HCT116 (cell line): Measurements from ENCODE around the gene SIGLEC12. TPM values are rescaled to one million over a fixed set of nuclear protein-coding genes. Genes with fewer than 3 reads are reported as not detected.

Experiments used
- ATAC-seq: fragments of 200-7000 bp; cut with Tn5 transposase; 2 replicates; pipeline ENCODE4 v1.9.1; 2020; ENCODE audit warnings: mild to moderate bottlenecking, moderate library complexity
- Bru-seq: library from RNA; stranded (reverse); fragments of 400-500 nt; gene quantifications from one replicate; lab custom pipeline; 2021; lab: Mats Ljungman, UMichigan
- BruChase-seq, 2 experiments: library from RNA; stranded (reverse); fragments of 400-500 nt; gene quantifications; one replicate each; lab custom pipeline; 2021; lab: Mats Ljungman, UMichigan
- BruUV-seq: library from RNA; stranded (reverse); fragments of 400-500 nt; replicated peaks from 2 replicates; lab custom pipeline; 2021; lab: Mats Ljungman, UMichigan
- CTCF ChIA-PET: fragments of 300-600 bp; sonication (Branson Sonifier 250); formaldehyde crosslinking; loops from one replicate; lab custom pipeline; 2021; ENCODE audit warnings: antibody characterized with exemption; lab: Charles Lee
- POLR2A ChIA-PET: fragments of 300-600, 350-600 bp; sonication (Branson Sonifier 250); formaldehyde crosslinking; loops from one replicate; lab custom pipeline; 2021; ENCODE audit warnings: antibody characterized with exemption; lab: Charles Lee
- RAD21 ChIA-PET, 2 experiments: fragments of 300-600 bp; sonication (Branson Sonifier 250); formaldehyde crosslinking; loops; one replicate each; lab custom pipeline; 2023; ENCODE audit warnings: low total read pairs in 2 of 2; ENCODE audit not compliant: uncharacterized antibody in 2 of 2, unreplicated experiment in 2 of 2, low non-redundant PET in 1 of 2; lab: Charles Lee
- DNase-seq: peaks from one replicate; pipeline ENCODE4 v3.0.0-alpha.2; 2010; ENCODE audit warnings: low read depth, low spot score
- H2AFZ ChIP-seq: fragments of 200-600 bp; shearing (Covaris generic), sonication (generic); 2 replicates; pipeline ENCODE4 v1.6.1; 2017; ENCODE audit warnings: low read depth, mixed run types, mixed read lengths, antibody characterized with exemption, low read length; ENCODE audit not compliant: poor library complexity, severe bottlenecking
- H3K27ac ChIP-seq: 2 replicates; pipeline ENCODE4 v1.5.1; 2012; ENCODE audit warnings: low read depth, low read length
- H3K27me3 ChIP-seq: fragments of 200-600 bp; sonication (generic); 2 replicates; pipeline ENCODE4 v1.6.1; 2016; ENCODE audit warnings: mixed run types, low read length, mixed read lengths; ENCODE audit not compliant: insufficient read depth
- H3K36me3 ChIP-seq, 2 experiments: fragments of 200-500 bp in 1 of 2; fragments of 200-600 bp in 1 of 2; sonication (Bioruptor generic) in 1 of 2; sonication (generic) in 1 of 2; 2 replicates each; pipeline versions ENCODE4 v1.5.1 to v1.6.1; 2014 to 2016; ENCODE audit warnings: low read length in 2 of 2, inconsistent platforms in 1 of 2, mixed read lengths in 1 of 2, mixed run types in 1 of 2; ENCODE audit not compliant: insufficient read depth in 2 of 2, control insufficient read depth in 1 of 2
- H3K4me1 ChIP-seq, 2 experiments: fragments of 200-600 bp in 1 of 2; sonication (generic) in 1 of 2; 2 replicates each; pipeline versions ENCODE4 v1.5.1 to v1.6.1; 2012 to 2017; ENCODE audit warnings: low read length in 2 of 2, inconsistent platforms in 1 of 2, mild to moderate bottlenecking in 1 of 2, mixed read lengths in 1 of 2, mixed run types in 1 of 2, moderate library complexity in 1 of 2; ENCODE audit not compliant: insufficient read depth in 2 of 2, control insufficient read depth in 1 of 2
- H3K4me2 ChIP-seq: fragments of 200-600 bp; sonication (generic); 2 replicates; pipeline ENCODE4 v1.6.1; 2017; ENCODE audit warnings: mixed run types, low read length, mixed read lengths
- H3K4me3 ChIP-seq, 2 experiments: fragments of 200-600 bp in 1 of 2; sonication (generic) in 1 of 2; replicated peaks in 1 of 2; 2 replicates each; pipeline ENCODE4 v1.5.1; 2011 to 2016; ENCODE audit warnings: low read length in 2 of 2, control low read depth in 1 of 2, low read depth in 1 of 2, mild to moderate bottlenecking in 1 of 2, mixed read lengths in 1 of 2, mixed run types in 1 of 2
- H3K79me2 ChIP-seq: fragments of 200-600 bp; sonication (generic); 2 replicates; pipeline ENCODE4 v1.6.1; 2017; ENCODE audit warnings: mild to moderate bottlenecking, mixed run types, low read length, moderate library complexity, mixed read lengths; ENCODE audit not compliant: insufficient read depth
- H3K9ac ChIP-seq: fragments of 200-600 bp; sonication (generic); 2 replicates; pipeline ENCODE4 v1.6.1; 2016; ENCODE audit warnings: low read length, mixed read lengths
- H3K9me2 ChIP-seq: fragments of 200-600 bp; sonication (generic), shearing (Covaris generic); 2 replicates; pipeline ENCODE4 v1.6.1; 2017; ENCODE audit warnings: mixed run types, mild to moderate bottlenecking, moderate library complexity; ENCODE audit not compliant: insufficient read depth
- H3K9me3 ChIP-seq, 2 experiments: fragments of 200-500 bp in 1 of 2; fragments of 200-600 bp in 1 of 2; sonication (Bioruptor generic) in 1 of 2; sonication (generic) in 1 of 2; 2 replicates each; pipeline ENCODE4 v1.6.1; 2014 to 2017; ENCODE audit warnings: low read length in 2 of 2, mixed read lengths in 2 of 2, inconsistent platforms in 1 of 2, low read depth in 1 of 2, mild to moderate bottlenecking in 1 of 2, mixed run types in 1 of 2, moderate library complexity in 1 of 2; ENCODE audit not compliant: control insufficient read depth in 1 of 2, insufficient read depth in 1 of 2
- H4K20me1 ChIP-seq: fragments of 200-600 bp; sonication (generic), shearing (Covaris generic); 2 replicates; pipeline ENCODE4 v1.6.1; 2017; ENCODE audit warnings: mixed run types, mild to moderate bottlenecking, moderate library complexity; ENCODE audit not compliant: insufficient read depth
- EZH2phosphoT487 ChIP-seq: fragments of 200-600 bp; IDR thresholded peaks from 2 replicates; pipeline ENCODE4 v1.6.1; 2018; ENCODE audit warnings: antibody characterized with exemption, borderline replicate concordance
- SIN3A ChIP-seq: IDR thresholded peaks from 2 replicates; pipeline ENCODE4 v1.6.1; 2012; ENCODE audit warnings: low read depth
- TCF7L2 ChIP-seq: IDR thresholded peaks from 2 replicates; pipeline ENCODE4 v1.7.0; 2011; ENCODE audit warnings: borderline replicate concordance, inconsistent platforms; ENCODE audit not compliant: insufficient read depth, insufficient read length; ENCODE audit errors: extremely low read depth
- ZFX ChIP-seq: fragments of 450-650 bp; IDR thresholded peaks from 2 replicates; pipeline ENCODE4 v1.6.1; 2017
- intact Hi-C: fragments of 100-400 bp; cut with micrococcal nuclease; formaldehyde crosslinking; loops from 2 replicates; pipeline ENCODE4 v1.10.0; 2022
- long read RNA-seq: library from polyadenylated mRNA; unstranded; transcript quantifications from one replicate; pipeline ENCODE4 v2.0.0, GENCODE V29; 2021; ENCODE audit not compliant: unreplicated experiment
- polyA plus RNA-seq: library from polyadenylated mRNA; unstranded; fragments of >200 nt; gene quantifications from 2 replicates; pipeline ENCODE4 v1.2.1, GENCODE V29; 2012; ENCODE audit warnings: missing spikeins
- total RNA-seq: library from RNA; stranded (reverse); gene quantifications from one replicate; pipeline ENCODE4 v1.2.1, GENCODE V29; 2021; ENCODE audit not compliant: unreplicated experiment
- TF ChIP-seq, protein P1 (sequence below): IDR thresholded peaks from 2 replicates; pipeline ENCODE4 v1.6.1; 2012
- TF ChIP-seq, protein P2 (sequence below), 3 experiments: fragments of 200-600 bp in 1 of 3; sonication (generic) in 1 of 3; IDR thresholded peaks in 2 of 3; conservative IDR thresholded peaks in 1 of 3; 2 replicates each; pipeline ENCODE4 v1.5.1; 2012 to 2017; ENCODE audit warnings: low read depth in 2 of 3, low read length in 2 of 3, antibody characterized with exemption in 1 of 3, borderline replicate concordance in 1 of 3, control low read depth in 1 of 3, mild to moderate bottlenecking in 1 of 3, mixed read lengths in 1 of 3, mixed run types in 1 of 3, moderate library complexity in 1 of 3; ENCODE audit not compliant: insufficient read depth in 1 of 3

The SIGLEC12 gene
- not detected for total RNA-seq
- not detected in 2 replicates for polyA plus RNA-seq
- not detected for Bru-seq, nascent RNA
- BruChase-seq, experiment 1, labeled RNA remaining after a 6-hour chase, result not detected
- not detected for BruChase-seq, experiment 2, labeled RNA remaining after a 2-hour chase
- long read RNA-seq, result 0 reads

DNA sequence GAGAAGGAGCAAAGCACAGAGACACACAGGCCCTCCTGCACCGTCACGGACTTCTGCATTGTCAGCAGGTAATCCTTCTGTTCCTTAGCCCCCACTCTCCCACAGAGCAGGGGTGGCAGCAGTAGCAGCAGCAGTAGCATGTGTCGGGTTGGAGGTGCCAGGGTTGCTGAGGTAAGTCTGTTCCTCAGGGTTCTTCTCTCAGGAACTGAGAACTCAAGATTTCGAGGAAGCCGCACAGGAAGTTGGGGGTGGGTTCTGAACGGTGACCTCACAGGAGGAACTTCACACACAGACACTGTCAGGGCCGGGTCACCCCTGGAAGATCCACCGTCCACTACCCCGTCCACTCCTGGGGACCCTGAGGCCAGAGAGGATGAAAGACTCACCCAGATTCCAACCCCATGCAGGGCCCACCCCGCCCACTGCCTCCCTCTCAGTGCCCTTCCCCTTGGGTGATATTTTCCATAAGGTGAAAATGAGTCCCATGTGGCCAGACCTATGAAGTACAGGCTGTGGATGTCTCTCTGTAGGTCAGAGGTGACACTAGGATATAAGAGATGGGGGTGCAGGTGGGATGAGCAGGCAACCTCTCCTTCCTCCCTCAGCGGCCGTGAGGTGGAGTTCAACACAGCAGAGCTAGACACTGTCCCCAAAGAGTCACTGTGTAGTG is at the start of gene SIGLEC12:
TSS of gene SIGLEC12 (minus strand) at position 207 of the 670 bp plus-strand sequence. CDS start at position 140, 67 bp downstream.
- Histone ChIP-seq H3K4me2 (no peak within 1 kb of the TSS), H3K27ac (no peak within 1 kb of the TSS), H3K4me1 (no peaks in the 10 kb centered on the region), H3K27me3 (peaks cover 15% of the 10 kb centered on the region), H3K36me3 (no peaks in the 10 kb centered on the region), H4K20me1 (no peaks in the 10 kb centered on the region), H3K79me2 (no peaks in the 10 kb centered on the region), H3K9me3 (no peaks in the 10 kb centered on the region), H3K4me3 (no peak within 1 kb of the TSS), H2AFZ (no peak within 1 kb of the TSS), H3K9me2 (no peaks in the 10 kb centered on the region), H3K9ac (no peak within 1 kb of the TSS)
- TF ChIP-seq, protein P1, sequence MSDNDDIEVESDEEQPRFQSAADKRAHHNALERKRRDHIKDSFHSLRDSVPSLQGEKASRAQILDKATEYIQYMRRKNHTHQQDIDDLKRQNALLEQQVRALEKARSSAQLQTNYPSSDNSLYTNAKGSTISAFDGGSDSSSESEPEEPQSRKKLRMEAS, result no peak
- no peak for TF ChIP-seq SIN3A
- DNase-seq (no peak), ATAC-seq (no peak)
- CTCF ChIA-PET, result no interaction called here
- POLR2A ChIA-PET, result no interaction called here
- intact Hi-C loops, result no loop called here
- RAD21 ChIA-PET, result no interaction called here
- no TSS peak for BruUV-seq

DNA sequence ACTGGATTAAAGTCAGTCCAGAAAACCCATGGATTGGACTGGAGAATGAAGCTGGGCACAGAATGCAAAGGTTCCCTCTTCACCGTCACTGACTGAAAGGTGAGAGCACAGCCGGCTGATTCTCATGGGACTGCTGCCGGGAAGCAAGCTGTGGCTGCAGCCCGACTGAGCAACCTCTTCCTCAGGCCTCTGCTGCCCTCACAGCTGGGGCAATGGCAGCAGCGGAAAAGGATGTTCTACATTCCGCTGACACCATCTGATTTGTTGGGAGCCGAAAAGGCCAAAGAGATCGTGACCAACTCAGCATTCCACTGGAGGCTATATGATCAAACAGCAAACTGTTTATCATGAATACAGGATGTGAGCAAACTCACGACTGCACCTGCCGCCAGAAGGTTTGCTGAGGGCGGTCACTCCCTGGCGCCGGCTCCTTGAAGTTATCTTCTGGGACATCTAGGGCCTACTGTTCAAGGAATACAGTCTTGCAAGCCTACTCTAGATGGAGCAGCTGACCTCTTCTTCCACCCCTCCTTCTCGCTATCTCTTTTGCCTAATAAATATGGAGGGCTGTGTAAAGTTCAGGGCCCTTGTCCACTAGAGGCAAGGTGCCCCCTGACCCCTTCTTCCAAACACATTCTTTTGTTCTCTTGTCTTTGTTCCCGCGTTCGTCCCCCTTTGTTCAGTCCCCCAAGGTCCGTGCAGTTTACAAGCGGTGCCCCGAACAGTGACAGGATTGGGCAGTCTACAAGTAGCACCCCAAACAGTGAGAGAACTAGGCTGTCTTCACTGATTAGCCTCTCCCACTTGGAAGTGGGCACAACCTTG is 49.5 kb upstream of the SIGLEC12 start:
- Histone ChIP-seq H3K4me2 (no peak overlapping the region), H3K27ac (no peak overlapping the region), H3K4me1 (no peaks in the 10 kb centered on the region), H3K9me2 (no peaks in the 10 kb centered on the region), H3K79me2 (no peaks in the 10 kb centered on the region), H3K4me3 (no peak overlapping the region), H3K36me3 (no peaks in the 10 kb centered on the region), H3K9me3 (no peaks in the 10 kb centered on the region)
- RAD21 ChIA-PET, result no interaction called here
- DNase-seq (no peak), ATAC-seq (no peak)
- CTCF ChIA-PET, result no interaction called here
- no peak for TF ChIP-seq EZH2phosphoT487
- TF ChIP-seq ZFX, result no peak
- TF ChIP-seq, protein P2, sequence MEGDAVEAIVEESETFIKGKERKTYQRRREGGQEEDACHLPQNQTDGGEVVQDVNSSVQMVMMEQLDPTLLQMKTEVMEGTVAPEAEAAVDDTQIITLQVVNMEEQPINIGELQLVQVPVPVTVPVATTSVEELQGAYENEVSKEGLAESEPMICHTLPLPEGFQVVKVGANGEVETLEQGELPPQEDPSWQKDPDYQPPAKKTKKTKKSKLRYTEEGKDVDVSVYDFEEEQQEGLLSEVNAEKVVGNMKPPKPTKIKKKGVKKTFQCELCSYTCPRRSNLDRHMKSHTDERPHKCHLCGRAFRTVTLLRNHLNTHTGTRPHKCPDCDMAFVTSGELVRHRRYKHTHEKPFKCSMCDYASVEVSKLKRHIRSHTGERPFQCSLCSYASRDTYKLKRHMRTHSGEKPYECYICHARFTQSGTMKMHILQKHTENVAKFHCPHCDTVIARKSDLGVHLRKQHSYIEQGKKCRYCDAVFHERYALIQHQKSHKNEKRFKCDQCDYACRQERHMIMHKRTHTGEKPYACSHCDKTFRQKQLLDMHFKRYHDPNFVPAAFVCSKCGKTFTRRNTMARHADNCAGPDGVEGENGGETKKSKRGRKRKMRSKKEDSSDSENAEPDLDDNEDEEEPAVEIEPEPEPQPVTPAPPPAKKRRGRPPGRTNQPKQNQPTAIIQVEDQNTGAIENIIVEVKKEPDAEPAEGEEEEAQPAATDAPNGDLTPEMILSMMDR (IDR thresholded peaks at IDR 0.05 in 2 of 3, conservative IDR thresholded peaks at IDR 0.05 in 1 of 3; ENCODE audit: borderline replicate concordance in 1 of 3, insufficient read depth in 1 of 3, low read depth in 2 of 3, low read length in 2 of 3), result no peak
- TF ChIP-seq TCF7L2, result no peak
- TF ChIP-seq, protein P1, result no peak
- TF ChIP-seq, all 23 proteins: peak for 0
- POLR2A ChIA-PET, result no interaction called here
- no peak overlapping the region for H2AFZ ChIP-seq
- H3K9ac ChIP-seq, result no peak overlapping the region
- BruUV-seq, result no TSS peak
- no peaks in the 10 kb centered on the region for H4K20me1 ChIP-seq
- H3K27me3 ChIP-seq, result peaks cover 41% of the 10 kb centered on the region
- intact Hi-C loops, result loop anchor here (5.0 kb wide), 1 partner anchor 129 kb away; no protein-coding TSS in a partner anchor
